Fibroblast of skin of right biceps (primary cell): ENCODE results near the gene HTR3B.
A peak's percentile ranks its signal among the peaks of the same experiment; 100 is the strongest.

Source experiments
- DNase-seq: peaks from one replicate; pipeline ENCODE4 v3.0.0-alpha.2; 2013

The HTR3B gene

GRCh38 chr11:113947994-113948393, 43.4 kb downstream of the HTR3B start:
- DNase-seq = no peak

- DNase-seq = no peak
Measured at GRCh38 chr11:113949891-113950290, 45.3 kb downstream of the HTR3B start.

DNA sequence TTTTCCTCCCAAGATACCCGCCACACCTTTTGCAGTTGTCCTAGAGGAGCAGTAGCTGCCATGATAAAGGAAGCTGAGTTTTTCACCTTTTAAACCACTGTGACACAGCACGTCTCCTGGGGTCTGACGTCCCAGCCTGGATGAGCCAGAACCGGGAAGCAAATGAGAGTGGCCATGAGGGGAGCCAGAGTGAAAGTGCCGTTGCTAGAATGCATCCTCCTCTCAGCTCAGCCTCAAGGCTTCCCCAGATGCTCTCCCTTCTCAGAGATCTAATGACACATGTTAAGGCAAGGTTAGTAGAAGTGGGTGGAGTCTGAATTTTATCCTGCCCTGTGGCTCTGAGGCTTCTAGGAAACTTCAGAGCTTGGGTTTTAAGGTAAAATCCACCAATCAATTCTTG, 46.9 kb downstream of the HTR3B start:
- no peak for DNase-seq

GRCh38 chr11:113952070-113952469, 47.5 kb downstream of the HTR3B start:
- DNase-seq = no peak

DNA sequence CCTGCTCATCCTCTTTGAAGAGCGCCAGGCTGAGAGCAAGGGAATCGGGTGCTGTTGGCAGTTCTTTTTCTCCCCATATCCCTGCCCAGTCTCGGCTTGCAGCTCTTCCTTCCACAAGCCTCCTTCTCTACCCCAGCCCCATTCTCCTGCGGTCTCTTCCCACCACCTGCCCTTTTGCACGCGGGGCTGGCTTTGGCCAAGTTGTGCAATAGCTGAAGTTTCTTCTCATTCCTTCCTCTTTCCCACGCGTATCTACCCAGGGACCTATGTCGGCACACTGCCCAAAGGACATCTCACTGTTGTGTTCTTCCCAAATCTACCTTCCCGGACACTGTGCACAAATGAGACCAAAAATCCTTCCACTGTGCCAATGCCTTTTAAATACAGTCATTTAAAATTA, 48.0 kb downstream of the HTR3B start:
- no peak for DNase-seq

- DNase-seq = no peak
Measured at GRCh38 chr11:113954235-113954634, 49.6 kb downstream of the HTR3B start.

GRCh38 chr11:113956986-113957385, 52.4 kb downstream of the HTR3B start:
- no peak for DNase-seq

DNA sequence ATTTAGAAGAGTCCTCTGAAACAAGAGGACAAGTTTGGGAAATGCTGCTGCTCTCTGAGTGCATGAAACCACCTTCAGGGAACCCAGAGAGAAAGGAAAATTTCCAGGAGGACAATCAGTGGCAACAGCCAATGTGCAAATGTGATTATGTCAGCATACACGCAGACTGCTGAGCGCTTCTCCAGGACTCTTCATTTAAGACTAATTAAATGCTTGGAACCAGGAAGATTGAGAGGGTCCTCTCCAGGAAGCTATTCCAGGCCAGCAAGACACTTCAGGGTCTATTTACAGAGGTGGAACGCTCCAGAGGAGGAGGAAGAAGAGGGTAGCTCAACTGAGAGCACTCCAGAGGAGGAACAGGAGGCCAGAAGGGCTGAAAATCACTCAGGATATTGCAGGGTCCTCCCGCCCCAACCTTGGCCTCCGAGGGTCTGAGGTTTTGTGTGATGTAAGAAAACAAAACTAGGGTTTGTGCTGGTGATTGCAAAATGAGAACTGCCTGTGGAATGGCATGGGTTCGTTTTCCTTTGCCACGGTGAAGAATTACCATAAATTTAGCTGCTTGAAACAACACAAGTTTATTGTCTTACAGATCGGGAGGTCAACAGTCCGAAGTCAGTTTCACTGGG, 56.2 kb downstream of the HTR3B start:
- DNase-seq = no peak

- DNase-seq = no peak
Measured at GRCh38 chr11:113967361-113967760, 62.8 kb downstream of the HTR3B start.

DNA sequence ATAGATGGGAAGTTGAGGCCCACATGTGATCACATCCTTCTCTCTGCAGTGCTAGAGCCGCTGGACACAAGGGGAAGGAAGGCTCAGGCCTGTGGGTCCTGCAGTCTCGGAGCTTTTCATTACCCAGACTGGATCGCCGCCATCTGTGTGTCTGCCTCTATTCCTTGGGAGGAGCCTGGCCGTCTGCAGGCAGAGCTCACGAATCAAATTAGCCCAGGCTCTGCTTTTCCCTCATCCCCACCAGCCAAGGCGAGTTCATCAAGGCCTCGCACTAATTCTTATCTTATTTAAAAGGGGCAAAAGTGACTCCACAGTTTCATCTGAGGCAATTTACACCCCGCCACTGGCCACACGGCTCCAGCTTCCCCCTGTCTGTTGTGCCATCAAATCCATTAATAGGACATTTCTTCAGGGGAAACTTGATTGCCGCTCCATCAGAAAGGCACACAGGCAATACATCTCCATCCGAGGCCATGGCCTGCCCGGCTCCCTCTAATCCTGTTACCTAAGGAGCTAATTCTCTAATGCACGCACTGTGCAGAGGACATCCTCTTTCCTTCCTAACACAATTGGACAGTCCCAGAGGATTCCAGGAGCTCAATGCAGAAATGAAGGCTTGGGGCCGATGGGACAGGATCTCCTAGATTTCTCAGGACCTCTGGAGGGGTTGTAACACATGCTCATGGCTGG, 67.1 kb downstream of the HTR3B start:
- DNase-seq = no peak

DNA sequence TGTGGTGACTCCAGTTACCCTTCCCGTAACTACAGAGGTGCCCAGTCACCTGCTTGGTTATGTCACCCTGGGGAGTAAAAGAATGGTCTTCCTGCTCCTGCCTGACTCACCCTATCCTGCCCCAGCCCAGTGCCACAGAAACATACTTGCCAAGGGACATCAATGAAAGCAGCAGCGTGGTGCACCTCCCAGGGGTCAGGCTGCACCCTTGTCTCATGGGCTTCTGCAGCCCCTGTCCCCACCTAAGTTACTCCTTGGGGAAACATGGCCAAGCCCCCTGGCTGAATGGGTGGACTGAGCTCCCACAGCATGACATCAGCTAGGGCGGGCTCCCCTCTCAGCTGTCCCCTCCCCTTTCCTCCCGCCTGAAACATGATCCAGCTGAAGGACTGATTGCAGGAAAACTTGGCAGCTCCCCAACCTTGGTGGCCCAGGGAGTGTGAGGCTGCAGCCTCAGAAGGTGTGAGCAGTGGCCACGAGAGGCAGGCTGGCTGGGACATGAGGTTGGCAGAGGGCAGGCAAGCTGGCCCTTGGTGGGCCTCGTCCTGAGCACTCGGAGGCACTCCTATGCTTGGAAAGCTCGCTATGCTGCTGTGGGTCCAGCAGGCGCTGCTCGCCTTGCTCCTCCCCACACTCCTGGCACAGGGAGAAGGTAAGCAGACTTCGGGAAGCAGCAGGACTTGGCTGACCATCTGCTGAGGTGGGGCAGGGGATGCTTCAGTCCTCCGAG, 70.3 kb downstream of the HTR3B start, which contains the start of gene HTR3A:
HTR3A (plus strand) TSS at position 368 of the 730 bp plus-strand sequence; CDS start at position 586, 218 bp downstream.
- peak; percentile 22 for DNase-seq

DNA sequence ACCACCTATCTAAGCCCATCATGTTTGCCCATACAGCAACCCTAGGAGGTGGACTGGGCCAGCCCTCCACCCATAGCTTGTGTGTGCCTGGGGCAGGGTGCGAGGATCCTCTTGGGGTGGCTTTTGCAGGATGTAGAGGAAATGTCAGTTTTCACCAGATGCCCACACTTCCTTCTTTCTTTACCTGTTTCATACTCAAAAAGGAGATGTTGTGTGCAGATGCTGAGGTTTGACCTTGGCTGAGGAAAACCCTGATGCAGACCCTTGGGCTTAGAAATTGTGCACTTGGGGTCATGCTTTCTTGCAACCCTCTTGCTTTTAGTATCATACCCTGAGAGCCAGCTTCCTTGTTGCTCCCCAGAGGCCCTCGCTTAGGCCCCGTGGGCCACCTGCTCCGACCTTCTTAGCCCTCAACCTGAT, 72.5 kb downstream of the HTR3B start:
- DNase-seq = no peak

GRCh38 chr11:113977701-113978100, 73.1 kb downstream of the HTR3B start:
- no peak for DNase-seq

GRCh38 chr11:113979431-113979830, 74.8 kb downstream of the HTR3B start:
- no peak for DNase-seq

DNA sequence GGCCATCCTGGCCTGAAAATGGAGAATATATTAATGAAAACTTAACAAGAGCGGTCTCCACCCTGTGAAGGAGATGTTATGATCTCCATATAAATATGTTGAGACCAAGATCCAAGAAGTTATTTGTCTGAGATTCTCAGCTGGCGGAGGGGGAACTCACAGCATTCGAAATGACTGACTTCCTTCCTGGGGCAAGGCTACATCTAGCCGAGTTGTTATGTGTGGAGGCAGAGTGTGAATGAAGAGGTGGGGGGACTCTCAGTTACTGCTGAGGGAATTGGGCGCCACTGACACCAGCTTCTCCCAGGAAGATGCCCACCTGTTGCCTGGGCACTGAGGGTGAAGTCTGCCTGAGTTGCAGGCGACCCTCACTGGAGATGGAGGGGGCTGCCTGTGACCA, 76.2 kb downstream of the HTR3B start:
- DNase-seq = no peak

- DNase-seq = no peak
Measured at GRCh38 chr11:113982306-113982705, 77.7 kb downstream of the HTR3B start.

GRCh38 chr11:113984781-113985180, 80.2 kb downstream of the HTR3B start:
- DNase-seq = no peak

- DNase-seq = no peak
Measured at GRCh38 chr11:113985906-113986305, 81.3 kb downstream of the HTR3B start.

DNA sequence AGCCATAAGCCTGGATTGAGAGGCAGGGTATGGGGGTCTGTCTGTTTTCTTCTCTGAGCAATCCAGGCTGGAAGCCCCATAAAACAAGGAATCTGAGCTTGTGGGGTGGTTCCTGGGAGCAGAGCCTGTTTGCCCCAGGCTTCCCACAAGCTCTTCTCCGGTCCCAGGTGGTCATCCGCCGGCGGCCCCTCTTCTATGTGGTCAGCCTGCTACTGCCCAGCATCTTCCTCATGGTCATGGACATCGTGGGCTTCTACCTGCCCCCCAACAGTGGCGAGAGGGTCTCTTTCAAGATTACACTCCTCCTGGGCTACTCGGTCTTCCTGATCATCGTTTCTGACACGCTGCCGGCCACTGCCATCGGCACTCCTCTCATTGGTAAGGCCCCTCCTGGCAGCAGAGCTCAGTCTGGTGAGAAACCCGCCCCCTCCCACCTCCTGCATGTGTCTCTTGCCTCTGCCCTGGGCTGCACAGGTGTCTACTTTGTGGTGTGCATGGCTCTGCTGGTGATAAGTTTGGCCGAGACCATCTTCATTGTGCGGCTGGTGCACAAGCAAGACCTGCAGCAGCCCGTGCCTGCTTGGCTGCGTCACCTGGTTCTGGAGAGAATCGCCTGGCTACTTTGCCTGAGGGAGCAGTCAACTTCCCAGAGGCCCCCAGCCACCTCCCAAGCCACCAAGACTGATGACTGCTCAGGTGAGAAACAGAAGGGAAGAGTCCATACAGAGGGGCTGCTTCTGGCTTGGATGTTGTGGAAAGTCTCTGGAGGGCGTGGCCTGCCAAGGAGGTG, 82.0 kb downstream of the HTR3B start:
- no peak for DNase-seq

DNA sequence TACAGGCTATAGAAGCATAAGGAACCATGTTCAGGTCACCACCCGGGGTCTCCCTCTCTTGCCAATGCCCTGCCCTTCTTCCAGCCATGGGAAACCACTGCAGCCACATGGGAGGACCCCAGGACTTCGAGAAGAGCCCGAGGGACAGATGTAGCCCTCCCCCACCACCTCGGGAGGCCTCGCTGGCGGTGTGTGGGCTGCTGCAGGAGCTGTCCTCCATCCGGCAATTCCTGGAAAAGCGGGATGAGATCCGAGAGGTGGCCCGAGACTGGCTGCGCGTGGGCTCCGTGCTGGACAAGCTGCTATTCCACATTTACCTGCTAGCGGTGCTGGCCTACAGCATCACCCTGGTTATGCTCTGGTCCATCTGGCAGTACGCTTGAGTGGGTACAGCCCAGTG, 84.8 kb downstream of the HTR3B start:
- DNase-seq = no peak

GRCh38 chr11:113989916-113990315, 85.3 kb downstream of the HTR3B start:
- no peak for DNase-seq

DNA sequence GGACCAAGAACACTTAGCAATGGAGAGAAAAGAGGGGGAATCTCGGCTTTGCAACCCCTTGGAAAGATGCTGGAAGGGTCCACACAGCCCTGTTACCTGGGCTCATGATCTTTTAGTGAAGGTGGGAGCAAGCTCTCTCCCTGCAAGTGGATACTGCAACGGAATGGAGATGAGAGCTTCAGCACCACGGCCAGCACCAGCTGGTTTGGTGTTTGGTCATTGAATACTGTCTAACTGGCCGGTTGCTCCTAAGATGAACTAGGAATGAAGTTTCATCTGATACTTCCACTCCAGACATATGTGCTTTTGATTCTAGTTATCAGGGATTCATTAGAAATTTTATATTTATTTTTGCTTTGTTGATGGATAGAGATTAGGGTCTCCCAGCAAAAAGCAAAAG, 86.6 kb downstream of the HTR3B start:
- peak; percentile 33 for DNase-seq
